HCT116 (cell line): ENCODE results near the gene STAC. TPM values are rescaled to one million over a fixed set of nuclear protein-coding genes. Genes with fewer than 3 reads are reported as not detected.

Source experiments
- ATAC-seq: fragments of 200-7000 bp; cut with Tn5 transposase; 2 replicates; pipeline ENCODE4 v1.9.1; 2020; ENCODE audit warnings: mild to moderate bottlenecking, moderate library complexity
- BruUV-seq: library from RNA; stranded (reverse); fragments of 400-500 nt; replicated peaks from 2 replicates; lab custom pipeline; 2021; lab: Mats Ljungman, UMichigan
- CTCF ChIA-PET: fragments of 300-600 bp; sonication (Branson Sonifier 250); formaldehyde crosslinking; loops from one replicate; lab custom pipeline; 2021; ENCODE audit warnings: antibody characterized with exemption; lab: Charles Lee
- POLR2A ChIA-PET: fragments of 300-600, 350-600 bp; sonication (Branson Sonifier 250); formaldehyde crosslinking; loops from one replicate; lab custom pipeline; 2021; ENCODE audit warnings: antibody characterized with exemption; lab: Charles Lee
- RAD21 ChIA-PET, 2 experiments: fragments of 300-600 bp; sonication (Branson Sonifier 250); formaldehyde crosslinking; loops; one replicate each; lab custom pipeline; 2023; ENCODE audit warnings: low total read pairs in 2 of 2; ENCODE audit not compliant: uncharacterized antibody in 2 of 2, unreplicated experiment in 2 of 2, low non-redundant PET in 1 of 2; lab: Charles Lee
- DNase-seq: peaks from one replicate; pipeline ENCODE4 v3.0.0-alpha.2; 2010; ENCODE audit warnings: low read depth, low spot score
- H2AFZ ChIP-seq: fragments of 200-600 bp; shearing (Covaris generic), sonication (generic); 2 replicates; pipeline ENCODE4 v1.6.1; 2017; ENCODE audit warnings: low read depth, mixed run types, mixed read lengths, antibody characterized with exemption, low read length; ENCODE audit not compliant: poor library complexity, severe bottlenecking
- H3K27ac ChIP-seq: 2 replicates; pipeline ENCODE4 v1.5.1; 2012; ENCODE audit warnings: low read depth, low read length
- H3K27me3 ChIP-seq: fragments of 200-600 bp; sonication (generic); 2 replicates; pipeline ENCODE4 v1.6.1; 2016; ENCODE audit warnings: mixed run types, low read length, mixed read lengths; ENCODE audit not compliant: insufficient read depth
- H3K36me3 ChIP-seq, 2 experiments: fragments of 200-500 bp in 1 of 2; fragments of 200-600 bp in 1 of 2; sonication (Bioruptor generic) in 1 of 2; sonication (generic) in 1 of 2; 2 replicates each; pipeline versions ENCODE4 v1.5.1 to v1.6.1; 2014 to 2016; ENCODE audit warnings: low read length in 2 of 2, inconsistent platforms in 1 of 2, mixed read lengths in 1 of 2, mixed run types in 1 of 2; ENCODE audit not compliant: insufficient read depth in 2 of 2, control insufficient read depth in 1 of 2
- H3K4me1 ChIP-seq, 2 experiments: fragments of 200-600 bp in 1 of 2; sonication (generic) in 1 of 2; 2 replicates each; pipeline versions ENCODE4 v1.5.1 to v1.6.1; 2012 to 2017; ENCODE audit warnings: low read length in 2 of 2, inconsistent platforms in 1 of 2, mild to moderate bottlenecking in 1 of 2, mixed read lengths in 1 of 2, mixed run types in 1 of 2, moderate library complexity in 1 of 2; ENCODE audit not compliant: insufficient read depth in 2 of 2, control insufficient read depth in 1 of 2
- H3K4me2 ChIP-seq: fragments of 200-600 bp; sonication (generic); 2 replicates; pipeline ENCODE4 v1.6.1; 2017; ENCODE audit warnings: mixed run types, low read length, mixed read lengths
- H3K4me3 ChIP-seq, 2 experiments: fragments of 200-600 bp in 1 of 2; sonication (generic) in 1 of 2; replicated peaks in 1 of 2; 2 replicates each; pipeline ENCODE4 v1.5.1; 2011 to 2016; ENCODE audit warnings: low read length in 2 of 2, control low read depth in 1 of 2, low read depth in 1 of 2, mild to moderate bottlenecking in 1 of 2, mixed read lengths in 1 of 2, mixed run types in 1 of 2
- H3K79me2 ChIP-seq: fragments of 200-600 bp; sonication (generic); 2 replicates; pipeline ENCODE4 v1.6.1; 2017; ENCODE audit warnings: mild to moderate bottlenecking, mixed run types, low read length, moderate library complexity, mixed read lengths; ENCODE audit not compliant: insufficient read depth
- H3K9ac ChIP-seq: fragments of 200-600 bp; sonication (generic); 2 replicates; pipeline ENCODE4 v1.6.1; 2016; ENCODE audit warnings: low read length, mixed read lengths
- H3K9me2 ChIP-seq: fragments of 200-600 bp; sonication (generic), shearing (Covaris generic); 2 replicates; pipeline ENCODE4 v1.6.1; 2017; ENCODE audit warnings: mixed run types, mild to moderate bottlenecking, moderate library complexity; ENCODE audit not compliant: insufficient read depth
- H3K9me3 ChIP-seq, 2 experiments: fragments of 200-500 bp in 1 of 2; fragments of 200-600 bp in 1 of 2; sonication (Bioruptor generic) in 1 of 2; sonication (generic) in 1 of 2; 2 replicates each; pipeline ENCODE4 v1.6.1; 2014 to 2017; ENCODE audit warnings: low read length in 2 of 2, mixed read lengths in 2 of 2, inconsistent platforms in 1 of 2, low read depth in 1 of 2, mild to moderate bottlenecking in 1 of 2, mixed run types in 1 of 2, moderate library complexity in 1 of 2; ENCODE audit not compliant: control insufficient read depth in 1 of 2, insufficient read depth in 1 of 2
- H4K20me1 ChIP-seq: fragments of 200-600 bp; sonication (generic), shearing (Covaris generic); 2 replicates; pipeline ENCODE4 v1.6.1; 2017; ENCODE audit warnings: mixed run types, mild to moderate bottlenecking, moderate library complexity; ENCODE audit not compliant: insufficient read depth
- CEBPB ChIP-seq: IDR thresholded peaks from 2 replicates; pipeline ENCODE4 v1.6.1; 2012; ENCODE audit warnings: low read depth
- CTCF ChIP-seq, 3 experiments: fragments of 200-600 bp in 1 of 3; sonication (generic) in 1 of 3; IDR thresholded peaks in 2 of 3; conservative IDR thresholded peaks in 1 of 3; 2 replicates each; pipeline ENCODE4 v1.5.1; 2012 to 2017; ENCODE audit warnings: low read depth in 2 of 3, low read length in 2 of 3, antibody characterized with exemption in 1 of 3, borderline replicate concordance in 1 of 3, control low read depth in 1 of 3, mild to moderate bottlenecking in 1 of 3, mixed read lengths in 1 of 3, mixed run types in 1 of 3, moderate library complexity in 1 of 3; ENCODE audit not compliant: insufficient read depth in 1 of 3
- ELF1 ChIP-seq: IDR thresholded peaks from 2 replicates; pipeline ENCODE4 v1.6.1; 2012; ENCODE audit warnings: low read depth, borderline replicate concordance
- EZH2 ChIP-seq: fragments of 200-600 bp; sonication (generic); IDR thresholded peaks from 2 replicates; pipeline ENCODE4 v1.6.1; 2017; ENCODE audit warnings: antibody characterized with exemption, mixed run types
- EZH2phosphoT487 ChIP-seq: fragments of 200-600 bp; IDR thresholded peaks from 2 replicates; pipeline ENCODE4 v1.6.1; 2018; ENCODE audit warnings: antibody characterized with exemption, borderline replicate concordance
- FOSL1 ChIP-seq: IDR thresholded peaks from 2 replicates; pipeline ENCODE4 v1.6.1; 2012; ENCODE audit warnings: low read depth
- JUND ChIP-seq: IDR thresholded peaks from 2 replicates; pipeline ENCODE4 v1.6.1; 2012
- POLR2A ChIP-seq: IDR thresholded peaks from 2 replicates; pipeline ENCODE4 v1.7.0; 2011; ENCODE audit warnings: borderline replicate concordance; ENCODE audit not compliant: insufficient read depth, insufficient read length; ENCODE audit errors: extremely low read depth
- POLR2AphosphoS5 ChIP-seq: IDR thresholded peaks from 2 replicates; pipeline ENCODE4 v1.6.1; 2011; ENCODE audit warnings: mild to moderate bottlenecking, low read depth, low read length, moderate library complexity
- RAD21 ChIP-seq: IDR thresholded peaks from 2 replicates; pipeline ENCODE4 v1.6.1; 2012; ENCODE audit warnings: low read depth, mild to moderate bottlenecking
- REST ChIP-seq: IDR thresholded peaks from 2 replicates; pipeline ENCODE4 v1.6.1; 2012; ENCODE audit warnings: low read depth
- SIN3A ChIP-seq: IDR thresholded peaks from 2 replicates; pipeline ENCODE4 v1.6.1; 2012; ENCODE audit warnings: low read depth
- TCF7L2 ChIP-seq: IDR thresholded peaks from 2 replicates; pipeline ENCODE4 v1.7.0; 2011; ENCODE audit warnings: borderline replicate concordance, inconsistent platforms; ENCODE audit not compliant: insufficient read depth, insufficient read length; ENCODE audit errors: extremely low read depth
- YY1 ChIP-seq: IDR thresholded peaks from 2 replicates; pipeline ENCODE4 v1.6.1; 2011; ENCODE audit warnings: low read length, low read depth, moderate library complexity, mild to moderate bottlenecking; ENCODE audit not compliant: insufficient replicate concordance; ENCODE audit errors: extremely low read depth
- ZBTB33 ChIP-seq: IDR thresholded peaks from 2 replicates; pipeline ENCODE4 v1.6.1; 2011; ENCODE audit warnings: mild to moderate bottlenecking, low read length, moderate library complexity; ENCODE audit not compliant: insufficient replicate concordance; ENCODE audit errors: extremely low read depth
- intact Hi-C: fragments of 100-400 bp; cut with micrococcal nuclease; formaldehyde crosslinking; loops from 2 replicates; pipeline ENCODE4 v1.10.0; 2022
- total RNA-seq: library from RNA; stranded (reverse); gene quantifications from one replicate; pipeline ENCODE4 v1.2.1, GENCODE V29; 2021; ENCODE audit not compliant: unreplicated experiment

The STAC gene
- total RNA-seq, 1 experiment from 2014 or later = not detected

- CTCF ChIA-PET = no interaction called here
- H2AFZ ChIP-seq = no peak overlapping the region
- no peak for DNase-seq
- no peak overlapping the region for H3K27ac ChIP-seq
- no TSS peak for BruUV-seq
- no peak for TF ChIP-seq FOSL1
- no peak for TF ChIP-seq TCF7L2
- no peak for TF ChIP-seq RAD21
- TF ChIP-seq ELF1 = no peak
- TF ChIP-seq YY1 = no peak
- no peak for TF ChIP-seq EZH2phosphoT487
- no peak for TF ChIP-seq POLR2A
- no peak for TF ChIP-seq POLR2AphosphoS5
- TF ChIP-seq ZBTB33 = no peak
- no peak for TF ChIP-seq JUND
- no peak for TF ChIP-seq CTCF (IDR thresholded peaks at IDR 0.05 in 2 of 3, conservative IDR thresholded peaks at IDR 0.05 in 1 of 3; ENCODE audit: borderline replicate concordance in 1 of 3, insufficient read depth in 1 of 3, low read depth in 2 of 3, low read length in 2 of 3)
- no peak for TF ChIP-seq REST
- TF ChIP-seq SIN3A = no peak
- no peak for TF ChIP-seq EZH2
- TF ChIP-seq CEBPB = no peak
- intact Hi-C loops = no loop called here
- H3K36me3 ChIP-seq = no peaks in the 10 kb centered on the region
- no peak overlapping the region for H3K9ac ChIP-seq
- no peaks in the 10 kb centered on the region for H3K4me1 ChIP-seq
- POLR2A ChIA-PET = no interaction called here
- no peaks in the 10 kb centered on the region for H3K9me2 ChIP-seq
- RAD21 ChIA-PET = no interaction called here
- no peak overlapping the region for H3K4me3 ChIP-seq
- H3K9me3 ChIP-seq = no peaks in the 10 kb centered on the region
- no peaks in the 10 kb centered on the region for H3K79me2 ChIP-seq
- no peak for ATAC-seq
- H3K4me2 ChIP-seq = no peak overlapping the region
- 0 out of 2 replicates have a peak, but pooled peaks cover 8% of the 10 kb centered on the region for H3K27me3 ChIP-seq
- no peaks in the 10 kb centered on the region; the same call in 1 of the 2 replicates for H4K20me1 ChIP-seq
Measured at GRCh38 chr3:36494461-36495109, 114.3 kb downstream of the STAC start.
